GM19099 (cell line): Measurements from ENCODE around the gene VIM.

Experiments
- POLR2A ChIP-seq: IDR thresholded peaks from 3 replicates; pipeline ENCODE4 v1.6.1; 2011; ENCODE audit warnings: low read depth; ENCODE audit not compliant: insufficient read length; ENCODE audit errors: extremely low read depth

VIM gene

DNA sequence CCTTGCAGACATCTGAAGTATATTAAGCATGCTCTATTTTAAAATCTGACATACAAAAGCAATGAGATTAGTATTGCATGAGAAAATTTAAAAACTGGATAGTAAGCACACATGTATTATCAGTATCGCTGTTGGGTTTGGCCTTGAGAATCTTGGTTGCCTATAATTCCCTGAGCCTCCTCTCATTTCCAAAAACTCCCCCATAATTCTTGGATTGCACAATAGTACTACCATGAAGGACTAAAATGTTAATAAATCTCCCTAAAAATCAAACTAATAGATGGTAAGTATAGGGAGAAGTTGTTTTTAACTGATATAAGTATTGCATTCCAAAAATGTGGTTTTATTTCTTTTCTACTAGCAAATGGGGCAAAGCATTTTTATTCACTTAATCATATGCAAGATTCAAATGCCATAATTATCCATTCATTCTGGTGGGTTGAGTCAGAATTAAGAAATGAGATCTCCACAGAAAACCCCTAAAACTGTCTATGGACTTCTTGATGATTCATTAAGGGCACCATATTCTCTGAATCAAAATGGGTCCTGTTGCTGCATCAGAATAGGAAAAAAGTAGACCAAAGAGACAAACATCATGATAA is 10.3 kb upstream of the VIM start:
- no peak for TF ChIP-seq POLR2A

GRCh38 chr10:17219024-17219423 is 9.0 kb upstream of the VIM start:
- no peak for TF ChIP-seq POLR2A

GRCh38 chr10:17220652-17221100 is 7.4 kb upstream of the VIM start:
- TF ChIP-seq POLR2A, result no peak

DNA sequence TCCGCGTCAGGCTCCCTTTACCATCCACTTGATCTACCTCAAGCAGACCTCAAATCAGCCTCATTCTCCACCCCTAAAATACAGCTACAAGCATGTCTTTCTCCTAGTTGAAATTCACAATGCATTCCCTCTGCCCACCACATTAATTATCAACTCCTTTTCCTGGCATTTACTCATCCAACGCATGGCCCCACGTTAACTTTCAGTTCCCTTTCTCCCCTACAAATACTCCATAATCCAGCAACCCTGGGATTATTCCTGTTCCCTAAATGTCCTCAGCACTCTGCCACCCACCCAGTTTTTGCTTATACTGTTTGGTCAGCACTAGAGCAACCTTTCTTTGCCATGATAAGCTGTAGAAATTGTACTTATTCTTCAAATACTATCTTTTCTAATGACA is 5.7 kb upstream of the VIM start:
- no peak for TF ChIP-seq POLR2A

DNA sequence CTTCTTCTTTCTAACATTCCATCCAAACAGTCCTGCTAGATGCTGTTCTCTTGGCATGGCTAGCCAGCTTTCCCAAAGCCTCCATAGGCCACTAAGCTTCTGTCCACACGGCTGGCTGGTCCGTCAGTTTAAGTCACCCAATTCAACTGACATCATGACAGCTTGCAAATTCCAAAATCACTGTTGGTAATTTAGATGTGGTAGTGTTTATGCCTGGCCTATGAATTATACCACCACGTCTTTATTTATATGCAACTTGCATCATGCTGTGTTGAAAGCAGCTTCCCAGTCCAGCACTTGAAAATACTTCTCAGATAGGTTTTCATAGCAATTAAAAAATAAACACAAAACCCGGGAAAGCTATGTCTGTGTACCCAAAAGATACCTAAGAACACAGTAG is 2.2 kb upstream of the VIM start:
- no peak for TF ChIP-seq POLR2A

- TF ChIP-seq POLR2A, result no peak
Measured at GRCh38 chr10:17226891-17227303, 1.1 kb upstream of the VIM start.

GRCh38 chr10:17227367-17228090 is 512 bp upstream of the VIM start:
- no peak for TF ChIP-seq POLR2A

DNA sequence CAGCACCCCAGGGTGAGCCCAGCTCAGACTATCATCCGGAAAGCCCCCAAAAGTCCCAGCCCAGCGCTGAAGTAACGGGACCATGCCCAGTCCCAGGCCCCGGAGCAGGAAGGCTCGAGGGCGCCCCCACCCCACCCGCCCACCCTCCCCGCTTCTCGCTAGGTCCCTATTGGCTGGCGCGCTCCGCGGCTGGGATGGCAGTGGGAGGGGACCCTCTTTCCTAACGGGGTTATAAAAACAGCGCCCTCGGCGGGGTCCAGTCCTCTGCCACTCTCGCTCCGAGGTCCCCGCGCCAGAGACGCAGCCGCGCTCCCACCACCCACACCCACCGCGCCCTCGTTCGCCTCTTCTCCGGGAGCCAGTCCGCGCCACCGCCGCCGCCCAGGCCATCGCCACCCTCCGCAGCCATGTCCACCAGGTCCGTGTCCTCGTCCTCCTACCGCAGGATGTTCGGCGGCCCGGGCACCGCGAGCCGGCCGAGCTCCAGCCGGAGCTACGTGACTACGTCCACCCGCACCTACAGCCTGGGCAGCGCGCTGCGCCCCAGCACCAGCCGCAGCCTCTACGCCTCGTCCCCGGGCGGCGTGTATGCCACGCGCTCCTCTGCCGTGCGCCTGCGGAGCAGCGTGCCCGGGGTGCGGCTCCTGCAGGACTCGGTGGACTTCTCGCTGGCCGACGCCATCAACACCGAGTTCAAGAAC is 1.1 kb downstream of the VIM start:
- TF ChIP-seq POLR2A, result peak; percentile 93

GRCh38 chr10:17229717-17229966 is 1.6 kb downstream of the VIM start:
- no peak for TF ChIP-seq POLR2A

DNA sequence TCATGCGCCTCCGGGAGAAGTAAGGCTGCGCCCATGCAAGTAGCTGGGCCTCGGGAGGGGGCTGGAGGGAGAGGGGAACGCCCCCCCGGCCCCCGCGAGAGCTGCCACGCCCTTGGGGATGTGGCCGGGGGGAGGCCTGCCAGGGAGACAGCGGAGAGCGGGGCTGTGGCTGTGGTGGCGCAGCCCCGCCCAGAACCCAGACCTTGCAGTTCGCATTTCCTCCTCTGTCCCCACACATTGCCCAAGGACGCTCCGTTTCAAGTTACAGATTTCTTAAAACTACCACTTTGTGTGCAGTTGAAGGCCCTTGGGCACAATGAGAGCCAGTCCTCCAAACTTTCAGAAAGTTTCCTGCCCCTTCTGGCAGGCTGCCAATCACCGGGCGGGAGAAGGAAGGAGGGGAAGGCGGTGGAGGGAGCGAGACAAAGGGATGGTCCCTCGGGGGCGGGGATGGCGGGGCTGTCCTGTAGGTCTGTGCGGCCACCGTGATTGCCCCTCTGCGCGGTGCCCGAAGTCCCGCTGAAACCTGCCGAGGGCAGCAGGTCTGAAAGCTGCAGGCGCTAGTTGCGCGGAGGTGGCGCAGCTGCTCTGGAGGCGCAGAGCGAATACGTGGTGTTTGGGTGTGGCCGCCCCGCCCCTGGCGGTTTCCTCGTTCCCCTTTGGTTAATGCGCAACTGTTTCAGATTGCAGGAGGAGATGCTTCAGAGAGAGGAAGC is 2.1 kb downstream of the VIM start:
- TF ChIP-seq POLR2A, result peak; percentile 79

GRCh38 chr10:17231788-17232187 is 3.7 kb downstream of the VIM start:
- TF ChIP-seq POLR2A, result no peak

GRCh38 chr10:17232276-17232960 is 4.4 kb downstream of the VIM start:
- peak; percentile 34 for TF ChIP-seq POLR2A

DNA sequence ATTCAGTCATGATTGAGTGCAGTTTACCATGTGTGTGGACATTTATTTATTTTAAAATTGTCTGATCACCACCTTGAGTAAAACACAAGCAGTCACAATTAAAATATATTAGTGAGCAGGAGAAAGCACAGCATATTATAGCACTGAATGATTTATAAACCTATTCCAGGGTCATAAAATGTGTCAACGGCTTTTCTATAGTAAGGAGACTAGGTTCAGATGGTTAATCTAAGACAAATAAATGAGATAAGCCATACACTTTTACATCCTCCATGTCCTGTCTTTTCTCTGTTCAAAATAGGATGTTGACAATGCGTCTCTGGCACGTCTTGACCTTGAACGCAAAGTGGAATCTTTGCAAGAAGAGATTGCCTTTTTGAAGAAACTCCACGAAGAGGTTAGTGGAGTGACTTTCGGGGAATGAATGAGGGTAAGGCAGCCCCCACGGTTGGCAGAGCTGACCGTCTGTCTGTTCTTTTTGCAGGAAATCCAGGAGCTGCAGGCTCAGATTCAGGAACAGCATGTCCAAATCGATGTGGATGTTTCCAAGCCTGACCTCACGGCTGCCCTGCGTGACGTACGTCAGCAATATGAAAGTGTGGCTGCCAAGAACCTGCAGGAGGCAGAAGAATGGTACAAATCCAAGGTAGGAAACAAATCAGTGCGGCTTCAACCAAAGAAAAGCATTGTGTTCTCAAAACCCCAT is 5.4 kb downstream of the VIM start:
- TF ChIP-seq POLR2A, result no peak

GRCh38 chr10:17234431-17234945 is 6.4 kb downstream of the VIM start:
- no peak for TF ChIP-seq POLR2A
